SK-N-SH (cell line): ENCODE data around the gene RHOJ. TPM values are rescaled to one million over a fixed set of nuclear protein-coding genes. Genes with fewer than 3 reads are reported as not detected.
"Not testable (repeated sequence)": the region's sequence is repeated elsewhere in the genome, so short reads cannot be mapped to it uniquely, and the experiment has no call there.

ENCODE experiments used
- CTCF ChIA-PET: fragments of 300-600, 350-600 bp; formaldehyde crosslinking; extraction: SDS; loops from one replicate; lab custom pipeline; 2021; lab: Yijun Ruan, JAX
- POLR2A ChIA-PET: fragments of 350-600 bp; sonication (Branson Sonifier 250); formaldehyde crosslinking; extraction: SDS; loops from one replicate; lab custom pipeline; 2020; ENCODE audit warnings: antibody characterized with exemption, inconsistent platforms; lab: Yijun Ruan, JAX
- DNase-seq: peaks from one replicate; pipeline ENCODE4 v3.0.0; 2012
- H2AFZ ChIP-seq: fragments of 200-600 bp; sonication (generic); 2 replicates; pipeline ENCODE4 v1.8.1; 2016; ENCODE audit warnings: antibody characterized with exemption, mild to moderate bottlenecking, low read depth
- H3F3A ChIP-seq: fragments of 200-600 bp; sonication (generic); replicated peaks from 2 replicates; pipeline ENCODE3; 2016; ENCODE audit warnings: antibody characterized with exemption, mild to moderate bottlenecking; ENCODE audit not compliant: insufficient read depth
- H3K27ac ChIP-seq, 2 experiments: fragments of 200-500 bp in 1 of 2; fragments of 200-600 bp in 1 of 2; sonication (Bioruptor generic) in 1 of 2; sonication (generic), shearing (Covaris generic) in 1 of 2; 2 replicates each; pipeline versions ENCODE4 v1.5.1 to v1.6.1; 2014 to 2016; ENCODE audit warnings: low read depth in 2 of 2, inconsistent platforms in 1 of 2, low read length in 1 of 2, mild to moderate bottlenecking in 1 of 2, mixed read lengths in 1 of 2
- H3K27me3 ChIP-seq: fragments of 200-600 bp; sonication (generic), shearing (Covaris generic); 2 replicates; pipeline ENCODE4 v1.6.1; 2016; ENCODE audit warnings: mixed run types; ENCODE audit not compliant: insufficient read depth
- H3K36me3 ChIP-seq, 2 experiments: fragments of 200-500 bp in 1 of 2; fragments of 200-600 bp in 1 of 2; sonication (Bioruptor generic) in 1 of 2; sonication (generic) in 1 of 2; replicated peaks in 1 of 2; 2 replicates each; pipeline versions ENCODE3 to v1.5.1; 2014 to 2016; ENCODE audit warnings: low read length in 1 of 2, mild to moderate bottlenecking in 1 of 2; ENCODE audit not compliant: insufficient read depth in 2 of 2, control insufficient read depth in 1 of 2
- H3K4me1 ChIP-seq, 2 experiments: fragments of 200-500 bp in 1 of 2; fragments of 200-600 bp in 1 of 2; sonication (Bioruptor generic) in 1 of 2; sonication (generic), shearing (Covaris generic) in 1 of 2; 2 replicates each; pipeline versions ENCODE4 v1.5.1 to v1.6.1; 2014 to 2016; ENCODE audit warnings: low read depth in 1 of 2, low read length in 1 of 2, mixed run types in 1 of 2; ENCODE audit not compliant: insufficient read depth in 2 of 2, control insufficient read depth in 1 of 2
- H3K4me2 ChIP-seq: fragments of 200-600 bp; sonication (generic), shearing (Covaris generic); 2 replicates; pipeline ENCODE4 v1.6.1; 2017; ENCODE audit warnings: mixed run types
- H3K4me3 ChIP-seq, 2 experiments: fragments of 200-500 bp in 1 of 2; fragments of 200-600 bp in 1 of 2; sonication (Bioruptor generic) in 1 of 2; sonication (generic), shearing (Covaris generic) in 1 of 2; 2 replicates each; pipeline versions ENCODE4 v1.5.1 to v1.8.1; 2014 to 2016; ENCODE audit warnings: low read depth in 2 of 2, inconsistent platforms in 1 of 2, low read length in 1 of 2, mild to moderate bottlenecking in 1 of 2, mixed read lengths in 1 of 2, moderate library complexity in 1 of 2
- H3K79me2 ChIP-seq: fragments of 200-600 bp; sonication (generic); 2 replicates; pipeline ENCODE4 v1.8.1; 2017; ENCODE audit warnings: mild to moderate bottlenecking; ENCODE audit not compliant: insufficient read depth
- H3K9ac ChIP-seq: fragments of 200-600 bp; sonication (generic); 2 replicates; pipeline ENCODE4 v1.6.1; 2017; ENCODE audit warnings: mixed run types
- H3K9me2 ChIP-seq: fragments of 200-600 bp; sonication (generic); 2 replicates; pipeline ENCODE4 v1.6.1; 2017; ENCODE audit warnings: mixed run types
- H3K9me3 ChIP-seq: fragments of 200-600 bp; sonication (generic); 2 replicates; pipeline ENCODE4 v1.6.1; 2017; ENCODE audit warnings: mixed run types, mild to moderate bottlenecking, moderate library complexity
- H4K20me1 ChIP-seq: fragments of 200-600 bp; sonication (generic); 2 replicates; pipeline ENCODE4 v1.6.1; 2017; ENCODE audit warnings: mild to moderate bottlenecking, mixed run types; ENCODE audit not compliant: insufficient read depth
- CTCF ChIP-seq: fragments of 200-600 bp; sonication (generic); IDR thresholded peaks from 2 replicates; pipeline ENCODE4 v1.6.1; 2017; ENCODE audit warnings: antibody characterized with exemption, mild to moderate bottlenecking, moderate library complexity
- ELF1 ChIP-seq: IDR thresholded peaks from 2 replicates; pipeline ENCODE4 v1.4.0; 2012
- FOXM1 ChIP-seq: IDR thresholded peaks from 2 replicates; pipeline ENCODE4 v1.4.0; 2012; ENCODE audit warnings: low read depth, mild to moderate bottlenecking
- GATA2 ChIP-seq: sonication (generic); formaldehyde crosslinking; IDR thresholded peaks from 2 replicates; pipeline ENCODE4 v1.5.0; 2020; ENCODE audit warnings: mild to moderate bottlenecking, missing genetic modification reagents
- MAX ChIP-seq: IDR thresholded peaks from 2 replicates; pipeline ENCODE4 v1.4.0; 2012; ENCODE audit warnings: low read depth
- MEF2A ChIP-seq: IDR thresholded peaks from 2 replicates; pipeline ENCODE4 v1.4.0; 2012; ENCODE audit warnings: low read depth, borderline replicate concordance
- NRF1 ChIP-seq: IDR thresholded peaks from 2 replicates; pipeline ENCODE4 v1.6.1; 2012; ENCODE audit warnings: low read depth, mild to moderate bottlenecking, low read length
- RAD21 ChIP-seq: IDR thresholded peaks from 2 replicates; pipeline ENCODE4 v1.6.1; 2012; ENCODE audit warnings: mild to moderate bottlenecking, low read length
- TAF1 ChIP-seq: IDR thresholded peaks from 2 replicates; pipeline ENCODE4 v1.6.1; 2012; ENCODE audit warnings: low read depth, mild to moderate bottlenecking, low read length, moderate library complexity, borderline replicate concordance
- TCF12 ChIP-seq: IDR thresholded peaks from 2 replicates; pipeline ENCODE4 v1.4.0; 2012
- ZBTB33 ChIP-seq: IDR thresholded peaks from 2 replicates; pipeline ENCODE4 v1.4.0; 2012; ENCODE audit warnings: low read depth, borderline replicate concordance
- WGBS: methylation state at CpG from one replicate; pipeline ENCODE4 v1.1.6; 2017; ENCODE audit warnings: low lambda C conversion rate; 5-methylcytosine and 5-hydroxymethylcytosine counted together
- polyA plus RNA-seq, 3 experiments: library from polyadenylated mRNA; depleted of rRNA; stranded (reverse); fragments of >200 nt; gene quantifications; 2 replicates each; pipeline ENCODE4 v1.2.3, GENCODE V29; 2012
- TF ChIP-seq, protein P1 (sequence below): IDR thresholded peaks from 2 replicates; pipeline ENCODE4 v1.4.0; 2012; ENCODE audit warnings: low read depth, borderline replicate concordance

RHOJ gene
- polyA plus RNA-seq, 1 of the 3 experiments (the other 2 are of a cell fraction), result 12.1 TPM

- no peak overlapping the region for H3K4me2 ChIP-seq
- DNase-seq, result no peak
- no peak overlapping the region for H3K27ac ChIP-seq
- H3K36me3 ChIP-seq, result no peaks in the 10 kb centered on the region
- H3K4me1 ChIP-seq, result no peaks in the 10 kb centered on the region
- H4K20me1 ChIP-seq, result no peaks in the 10 kb centered on the region
- H3K9me3 ChIP-seq, result no peaks in the 10 kb centered on the region
- H3F3A ChIP-seq, result no peaks in the 10 kb centered on the region
- H3K9ac ChIP-seq, result no peak overlapping the region
- CTCF ChIA-PET, result interaction anchor here (0.8 to 1.1 kb wide), 3 partner anchors 10 to 26 kb away, joined by 3 read pairs; no protein-coding TSS in a partner anchor
- H2AFZ ChIP-seq, result no peak overlapping the region
- POLR2A ChIA-PET, result no interaction called here
- H3K9me2 ChIP-seq, result no peaks in the 10 kb centered on the region
- H3K4me3 ChIP-seq, result no peak overlapping the region
- H3K79me2 ChIP-seq, result no peaks in the 10 kb centered on the region
- TF ChIP-seq RAD21, result no peak
- no peak for TF ChIP-seq ELF1
- TF ChIP-seq TAF1, result no peak
- no peak for TF ChIP-seq GATA2 (CRISPR knock-in tag)
- TF ChIP-seq MAX, result no peak
- TF ChIP-seq ZBTB33, result no peak
- TF ChIP-seq TCF12, result no peak
- WGBS, result 60% methylated on average over 5 of the region's 10 CpGs
- no peaks in the 10 kb centered on the region for H3K27me3 ChIP-seq
Measured at GRCh38 chr14:63301891-63302534, 97.8 kb downstream of the RHOJ start.

DNA sequence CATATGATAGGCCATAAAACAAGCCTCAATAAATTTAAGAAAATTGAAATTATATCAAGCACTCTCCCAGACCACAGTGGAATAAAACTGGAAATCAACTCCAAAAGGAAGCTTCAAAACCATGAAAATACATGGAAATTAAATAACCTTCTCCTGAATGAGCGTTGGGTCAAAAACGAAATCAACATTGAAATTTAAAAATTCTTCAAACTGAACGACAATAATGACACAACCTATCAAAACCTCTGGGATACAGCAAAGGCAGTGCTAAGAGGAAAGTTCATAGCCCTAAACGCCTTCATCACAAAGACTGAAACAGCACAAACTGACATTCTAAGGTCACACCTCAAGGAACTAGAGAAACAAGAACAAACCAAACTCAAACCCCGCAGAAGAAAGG lies 100.2 kb downstream of the RHOJ start:
- H3K27me3 ChIP-seq, DNase-seq, H3K27ac ChIP-seq, H4K20me1 ChIP-seq, POLR2A ChIA-PET, H3K4me2 ChIP-seq, H2AFZ ChIP-seq, H3K79me2 ChIP-seq, H3K4me1 ChIP-seq, CTCF ChIA-PET, H3K9ac ChIP-seq, H3K9me2 ChIP-seq, H3K9me3 ChIP-seq, H3K36me3 ChIP-seq, H3F3A ChIP-seq, H3K4me3 ChIP-seq: not testable (repeated sequence)
- 8% methylated on average over 5 of the region's 5 CpGs for WGBS

DNA sequence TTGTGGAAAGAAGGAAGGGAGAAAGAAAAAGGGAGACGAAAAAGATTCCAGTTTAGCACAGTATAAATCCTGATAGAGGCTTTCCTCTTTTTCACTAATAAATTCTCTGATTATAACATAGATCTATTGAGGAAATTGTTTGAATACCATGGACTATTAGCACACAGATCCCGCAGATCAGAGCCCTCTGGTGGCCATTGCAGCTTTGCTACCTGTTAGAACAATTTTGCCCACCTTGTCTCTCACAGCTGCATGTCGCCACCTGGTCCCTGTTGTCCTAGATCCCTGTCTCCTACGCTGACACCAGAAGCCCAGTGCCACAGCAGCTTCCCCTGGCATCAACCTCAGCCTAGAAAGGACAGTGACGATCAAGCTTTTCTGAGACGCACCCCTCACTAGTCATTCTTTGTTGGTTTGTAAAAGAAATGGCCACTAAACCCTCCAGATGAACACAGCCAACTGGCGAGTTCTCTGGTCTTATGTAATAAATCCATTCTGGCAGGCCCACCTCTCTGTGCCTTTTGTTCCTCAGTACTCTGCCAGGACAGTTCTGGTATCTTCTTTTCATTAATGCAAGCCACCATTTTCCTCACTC lies 104.6 kb downstream of the RHOJ start:
- CTCF ChIA-PET, result interaction anchor here (0.6 to 2.7 kb wide), 7 partner anchors 9 to 574 kb away, joined by 3 to 10 read pairs (median 3); no protein-coding TSS in a partner anchor
- TF ChIP-seq TAF1, result no peak
- TF ChIP-seq TCF12, result no peak
- no peak for TF ChIP-seq ZBTB33
- TF ChIP-seq MEF2A, result no peak
- no peak for TF ChIP-seq NRF1
- peak; percentile 59 for TF ChIP-seq CTCF
- TF ChIP-seq FOXM1, result no peak
- TF ChIP-seq, protein P1, sequence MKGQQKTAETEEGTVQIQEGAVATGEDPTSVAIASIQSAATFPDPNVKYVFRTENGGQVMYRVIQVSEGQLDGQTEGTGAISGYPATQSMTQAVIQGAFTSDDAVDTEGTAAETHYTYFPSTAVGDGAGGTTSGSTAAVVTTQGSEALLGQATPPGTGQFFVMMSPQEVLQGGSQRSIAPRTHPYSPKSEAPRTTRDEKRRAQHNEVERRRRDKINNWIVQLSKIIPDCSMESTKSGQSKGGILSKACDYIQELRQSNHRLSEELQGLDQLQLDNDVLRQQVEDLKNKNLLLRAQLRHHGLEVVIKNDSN, result no peak

More for the DNA sequence above, 104.6 kb downstream of the RHOJ start:
- H3K4me2 ChIP-seq, result no peak overlapping the region
- no peak overlapping the region for H3K4me3 ChIP-seq
- no peaks in the 10 kb centered on the region for H3K27me3 ChIP-seq
- H3K9me3 ChIP-seq, result no peaks in the 10 kb centered on the region
- 21% methylated on average over 7 of the region's 7 CpGs for WGBS
- H3K9ac ChIP-seq, result no peak overlapping the region
- H3K27ac ChIP-seq, result no peak overlapping the region
- H3K36me3 ChIP-seq, result no peaks in the 10 kb centered on the region
- no peaks in the 10 kb centered on the region for H3K79me2 ChIP-seq
- no peaks in the 10 kb centered on the region for H3F3A ChIP-seq
- no peak overlapping the region for H2AFZ ChIP-seq
- H3K9me2 ChIP-seq, result no peaks in the 10 kb centered on the region
- POLR2A ChIA-PET, result no interaction called here
- H3K4me1 ChIP-seq, result no peaks in the 10 kb centered on the region
- peak; percentile 12 for DNase-seq
- no peaks in the 10 kb centered on the region for H4K20me1 ChIP-seq
